ENCODE data around the gene TEAD1. TPM values are rescaled to one million over a fixed set of nuclear protein-coding genes. Genes with fewer than 3 reads are reported as not detected.

The TEAD1 gene
- total RNA-seq, 2 experiments from 2014 or later: 0.11 TPM; not detected in 1

DNA sequence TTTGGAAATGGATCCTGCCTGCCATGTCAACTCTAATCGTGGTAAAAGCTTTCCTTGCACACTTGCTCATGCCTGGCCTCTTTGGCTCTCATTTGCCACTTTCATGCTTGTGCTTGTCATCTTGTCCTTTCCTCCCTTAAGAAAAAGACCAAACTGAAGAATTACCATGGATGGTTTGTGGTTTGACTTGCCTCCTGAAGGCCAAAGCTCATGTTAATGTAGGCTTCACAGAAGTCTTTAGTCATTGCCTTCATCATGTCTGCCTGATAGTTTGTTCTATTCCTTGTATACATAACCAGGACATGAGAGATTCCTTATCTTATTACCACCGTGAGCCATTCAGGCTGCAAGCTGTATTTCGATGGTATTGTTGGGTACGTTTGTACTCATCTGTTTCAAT, 17.3 kb downstream of the TEAD1 start:
- Histone ChIP-seq H3K4me3 (ENCODE audit: low read length) (no peak overlapping the region), H3K36me3 (ENCODE audit: insufficient read depth, low read length) (no peaks in the 10 kb centered on the region), H3K27ac (ENCODE audit: low read depth in 1 of 2, low read length in 2 of 2) (no peak overlapping the region), H3K4me1 (ENCODE audit: insufficient read depth, low read length) (peaks cover 3% of the 10 kb centered on the region), H3K9me3 (ENCODE audit: control insufficient read depth in 1 of 2, insufficient read depth in 1 of 2, low read length in 2 of 2) (no peaks in the 10 kb centered on the region), H3K27me3 (ENCODE audit: control insufficient read depth in 1 of 2, insufficient read depth in 2 of 2, low read length in 2 of 2) (peaks cover 40 to 74% of the 10 kb centered on the region in 2 experiments)
- POLR2A ChIA-PET: no interaction called here
- ATAC-seq (ENCODE audit: poor library complexity) (no peak), DNase-seq (no peak)
- no peak overlapping the region for H3K27ac Mint-ChIP-seq
- CTCF ChIA-PET: no interaction called here
- H3K9me3 Mint-ChIP-seq: no peaks in the 10 kb centered on the region
- TF ChIP-seq CTCF (IDR thresholded peaks at IDR 0.05): no peak
- peaks cover 6% of the 10 kb centered on the region for H3K4me1 Mint-ChIP-seq (ENCODE audit: low read depth)
- H3K27me3 Mint-ChIP-seq: peaks cover 91% of the 10 kb centered on the region
- intact Hi-C loops (cut with DNase I, micrococcal nuclease): no loop called here
- H3K36me3 Mint-ChIP-seq (ENCODE audit: low read depth): no peaks in the 10 kb centered on the region
- no peak overlapping the region for H3K4me3 Mint-ChIP-seq

- Mint-ChIP-seq H3K27ac (no peak overlapping the region), H3K4me3 (no peak overlapping the region), H3K9me3 (no peaks in the 10 kb centered on the region), H3K4me1 (ENCODE audit: low read depth) (peaks cover 6% of the 10 kb centered on the region), H3K27me3 (peaks cover 91% of the 10 kb centered on the region), H3K36me3 (ENCODE audit: low read depth) (no peaks in the 10 kb centered on the region)
- POLR2A ChIA-PET: no interaction called here
- DNase-seq (no peak), ATAC-seq (ENCODE audit: poor library complexity) (no peak)
- H3K27ac ChIP-seq (ENCODE audit: low read depth in 1 of 2, low read length in 2 of 2): no peak overlapping the region
- peaks cover 3% of the 10 kb centered on the region for H3K4me1 ChIP-seq (ENCODE audit: insufficient read depth, low read length)
- intact Hi-C loops (cut with DNase I, micrococcal nuclease): no loop called here
- no peak overlapping the region for H3K4me3 ChIP-seq (ENCODE audit: low read length)
- TF ChIP-seq CTCF (IDR thresholded peaks at IDR 0.05): no peak
- CTCF ChIA-PET: no interaction called here
- no peaks in the 10 kb centered on the region for H3K36me3 ChIP-seq (ENCODE audit: insufficient read depth, low read length)
- no peaks in the 10 kb centered on the region for H3K9me3 ChIP-seq (ENCODE audit: control insufficient read depth in 1 of 2, insufficient read depth in 1 of 2, low read length in 2 of 2)
- peaks cover 44 to 79% of the 10 kb centered on the region in 2 experiments for H3K27me3 ChIP-seq (ENCODE audit: control insufficient read depth in 1 of 2, insufficient read depth in 2 of 2, low read length in 2 of 2)
Observed at GRCh38 chr11:12692229-12693075, 18.2 kb downstream of the TEAD1 start.

DNA sequence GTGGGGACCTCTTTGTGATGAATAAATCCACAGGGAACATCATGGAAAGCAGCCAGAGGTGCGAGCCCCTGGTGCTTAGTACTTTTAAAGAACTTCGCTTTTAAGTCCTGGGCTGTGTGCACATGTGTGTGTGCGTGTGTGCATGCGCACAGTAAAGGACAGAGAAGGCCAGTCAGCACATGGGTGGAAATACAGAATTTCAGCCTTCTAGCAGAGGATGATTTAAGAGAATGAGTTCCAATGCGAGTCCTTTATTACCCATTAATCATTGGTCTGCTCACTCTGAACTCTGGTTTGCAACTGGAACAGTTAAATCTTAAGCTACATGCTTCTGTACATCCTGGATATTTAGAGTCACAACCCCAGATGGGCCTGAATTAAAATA, 18.9 kb downstream of the TEAD1 start:
- H3K27ac ChIP-seq (ENCODE audit: low read depth in 1 of 2, low read length in 2 of 2): no peak overlapping the region
- Mint-ChIP-seq H3K36me3 (ENCODE audit: low read depth) (no peaks in the 10 kb centered on the region), H3K27ac (no peak overlapping the region), H3K27me3 (peaks cover 91% of the 10 kb centered on the region), H3K9me3 (no peaks in the 10 kb centered on the region), H3K4me3 (no peak overlapping the region), H3K4me1 (ENCODE audit: low read depth) (peaks cover 9% of the 10 kb centered on the region)
- peaks cover 43 to 77% of the 10 kb centered on the region in 2 experiments for H3K27me3 ChIP-seq (ENCODE audit: control insufficient read depth in 1 of 2, insufficient read depth in 2 of 2, low read length in 2 of 2)
- TF ChIP-seq CTCF (IDR thresholded peaks at IDR 0.05): no peak
- peaks cover 3% of the 10 kb centered on the region for H3K4me1 ChIP-seq (ENCODE audit: insufficient read depth, low read length)
- ChIA-PET CTCF (no interaction called here), POLR2A (no interaction called here)
- no peaks in the 10 kb centered on the region for H3K9me3 ChIP-seq (ENCODE audit: control insufficient read depth in 1 of 2, insufficient read depth in 1 of 2, low read length in 2 of 2)
- no peak for DNase-seq
- intact Hi-C loops (cut with DNase I, micrococcal nuclease): no loop called here
- no peaks in the 10 kb centered on the region for H3K36me3 ChIP-seq (ENCODE audit: insufficient read depth, low read length)
- H3K4me3 ChIP-seq (ENCODE audit: low read length): no peak overlapping the region
- no peak for ATAC-seq (ENCODE audit: poor library complexity)
